Peyer's patch (tissue), 4 donors: ENCODE data around the gene LMF1. TPM values are rescaled to one million over a fixed set of nuclear protein-coding genes. Genes with fewer than 3 reads are reported as not detected.

Experiments
- DNase-seq, 3 donors: peaks; one replicate each; pipeline ENCODE4 v3.0.0-alpha.2; 2017 to 2019
- H3K27ac ChIP-seq, 4 donors: fragments of 200-600 bp; sonication (generic); one replicate each; pipeline ENCODE4 v1.5.1; 2016 to 2019
- H3K27me3 ChIP-seq, 2 donors: fragments of 200-600 bp; sonication (generic); one replicate each; pipeline ENCODE4 v1.5.1; 2019
- H3K36me3 ChIP-seq, 3 donors: fragments of 200-600 bp; sonication (generic); one replicate each; pipeline ENCODE4 v1.5.1; 2016 to 2019
- H3K4me1 ChIP-seq, 4 donors: fragments of 200-600 bp; sonication (generic); one replicate each; pipeline ENCODE4 v1.5.1; 2016 to 2019
- H3K4me3 ChIP-seq, 4 donors: fragments of 200-600 bp; sonication (generic); 1 replicate in 3 of 4; 2 replicates in 1 of 4; pipeline ENCODE4 v1.5.1; 2016 to 2019; ENCODE audit warnings: mild to moderate bottlenecking in 1 of 4
- H3K9me3 ChIP-seq, 4 donors: fragments of 200-600 bp; sonication (generic); one replicate each; pipeline ENCODE4 v1.5.1; 2016 to 2019; ENCODE audit warnings: mild to moderate bottlenecking in 1 of 4
- CTCF ChIP-seq, 6 experiments: fragments of 450-650 bp in 4 of 6; fragments of 200-600 bp in 2 of 6; sonication (generic) in 1 of 6; IDR thresholded peaks; one replicate each; pipeline ENCODE4 v1.5.1; 2017 to 2019; ENCODE audit warnings: antibody characterized with exemption in 6 of 6, mild to moderate bottlenecking in 3 of 6, moderate library complexity in 1 of 6
- POLR2A ChIP-seq, 2 donors: fragments of 450-650 bp; IDR thresholded peaks; one replicate each; pipeline ENCODE4 v1.5.1; 2017; ENCODE audit warnings: antibody characterized with exemption in 2 of 2, mild to moderate bottlenecking in 2 of 2, moderate library complexity in 2 of 2
- total RNA-seq, 4 donors: library from RNA; depleted of rRNA; stranded (reverse); fragments of >200 nt; gene quantifications; one replicate each; pipeline ENCODE4 v1.1.0, GENCODE V29; 2016

The LMF1 gene
- total RNA-seq, 4 donors from 2014 or later: 16.3 to 85.4 (median 54.6) TPM

- TF ChIP-seq POLR2A (IDR thresholded peaks at IDR 0.05) (no peak), CTCF (IDR thresholded peaks at IDR 0.05) (no peak)
- no peaks in the 10 kb centered on the region for H3K27me3 ChIP-seq
- no peak for DNase-seq
Observed at GRCh38 chr16:897701-898100, 73.1 kb downstream of the LMF1 start.

GRCh38 chr16:897200-897543 is 73.6 kb downstream of the LMF1 start:
- Histone ChIP-seq H3K9me3 (no peaks in the 10 kb centered on the region), H3K27ac (no peak overlapping the region)

More at GRCh38 chr16:897701-898100, 73.1 kb downstream of the LMF1 start:
- no peaks in the 10 kb centered on the region for H3K4me1 ChIP-seq
- no peaks in the 10 kb centered on the region for H3K9me3 ChIP-seq
- no peak overlapping the region for H3K4me3 ChIP-seq
- no peak overlapping the region for H3K27ac ChIP-seq
- H3K36me3 ChIP-seq: no peaks in the 10 kb centered on the region

GRCh38 chr16:896261-897199 is 74.3 kb downstream of the LMF1 start:
- DNase-seq: no peak
- H3K27ac ChIP-seq: no peak overlapping the region
- no peak overlapping the region for H3K4me3 ChIP-seq
- no peak for TF ChIP-seq POLR2A (IDR thresholded peaks at IDR 0.05)
- no peak for TF ChIP-seq CTCF (IDR thresholded peaks at IDR 0.05)
- no peaks in the 10 kb centered on the region for H3K9me3 ChIP-seq
- no peaks in the 10 kb centered on the region for H3K27me3 ChIP-seq
- H3K36me3 ChIP-seq: peaks cover 0 to 8% (median 0%) of the 10 kb centered on the region in 3 donors
- H3K4me1 ChIP-seq: no peaks in the 10 kb centered on the region

More at GRCh38 chr16:897200-897543, 73.6 kb downstream of the LMF1 start:
- H3K36me3 ChIP-seq: peaks cover 0 to 2% (median 0%) of the 10 kb centered on the region in 3 donors
- no peaks in the 10 kb centered on the region for H3K4me1 ChIP-seq
- TF ChIP-seq CTCF (IDR thresholded peaks at IDR 0.05): no peak
- TF ChIP-seq POLR2A (IDR thresholded peaks at IDR 0.05): no peak
- H3K27me3 ChIP-seq: no peaks in the 10 kb centered on the region
- no peak for DNase-seq
- H3K4me3 ChIP-seq: no peak overlapping the region

- no peak overlapping the region for H3K27ac ChIP-seq
- no peaks in the 10 kb centered on the region for H3K27me3 ChIP-seq
- no peak for TF ChIP-seq CTCF (IDR thresholded peaks at IDR 0.05)
- no peak for TF ChIP-seq POLR2A (IDR thresholded peaks at IDR 0.05)
- H3K4me1 ChIP-seq: no peaks in the 10 kb centered on the region
- H3K36me3 ChIP-seq: peaks cover 0 to 8% (median 0%) of the 10 kb centered on the region in 3 donors
- no peaks in the 10 kb centered on the region for H3K9me3 ChIP-seq
- H3K4me3 ChIP-seq: no peak overlapping the region
- DNase-seq: no peak
Observed at GRCh38 chr16:895371-895770, 75.4 kb downstream of the LMF1 start.

- Histone ChIP-seq H3K4me3 (no peak overlapping the region), H3K4me1 (no peaks in the 10 kb centered on the region), H3K9me3 (no peaks in the 10 kb centered on the region), H3K36me3 (peaks cover 0 to 8% (median 0%) of the 10 kb centered on the region in 3 donors), H3K27me3 (no peaks in the 10 kb centered on the region), H3K27ac (no peak overlapping the region)
- no peak for TF ChIP-seq CTCF (IDR thresholded peaks at IDR 0.05)
- no peak for TF ChIP-seq POLR2A (IDR thresholded peaks at IDR 0.05)
- DNase-seq: no peak
Observed at GRCh38 chr16:894841-895240, 75.9 kb downstream of the LMF1 start.
